Activated naive CD4-positive, alpha-beta T cell treated with anti-CD3 and anti-CD28 coated beads, Interleukin-2, amount 10 ng/mL, durations not matched to agents 7 days and 5 days (primary cell): ENCODE measurements around the gene ARID3A.

Experiments used
- CTCF ChIA-PET: fragments of 350-600 bp; sonication (Branson Sonifier 250); formaldehyde crosslinking; loops from one replicate; lab custom pipeline; 2021; ENCODE audit warnings: antibody characterized with exemption; lab: Charles Lee
- DNase-seq: peaks from one replicate; pipeline ENCODE4 v3.0.0-alpha.2; 2020
- H3K27ac Mint-ChIP-seq: one replicate; pipeline ENCODE4 v1.8.0; 2021; ENCODE audit warnings: mild to moderate bottlenecking, moderate library complexity, mixed read lengths
- H3K27me3 Mint-ChIP-seq: one replicate; pipeline ENCODE4 v1.8.0; 2021; ENCODE audit warnings: mild to moderate bottlenecking, mixed read lengths
- H3K36me3 Mint-ChIP-seq: one replicate; pipeline ENCODE4 v1.8.0; 2021; ENCODE audit warnings: mixed read lengths
- H3K4me1 Mint-ChIP-seq: one replicate; pipeline ENCODE4 v1.8.0; 2021; ENCODE audit warnings: mixed read lengths
- H3K4me3 Mint-ChIP-seq: one replicate; pipeline ENCODE4 v1.8.0; 2021; ENCODE audit warnings: mild to moderate bottlenecking, moderate library complexity, mixed read lengths
- H3K9me3 Mint-ChIP-seq: one replicate; pipeline ENCODE4 v1.8.0; 2021; ENCODE audit warnings: mixed read lengths

ARID3A gene

DNA sequence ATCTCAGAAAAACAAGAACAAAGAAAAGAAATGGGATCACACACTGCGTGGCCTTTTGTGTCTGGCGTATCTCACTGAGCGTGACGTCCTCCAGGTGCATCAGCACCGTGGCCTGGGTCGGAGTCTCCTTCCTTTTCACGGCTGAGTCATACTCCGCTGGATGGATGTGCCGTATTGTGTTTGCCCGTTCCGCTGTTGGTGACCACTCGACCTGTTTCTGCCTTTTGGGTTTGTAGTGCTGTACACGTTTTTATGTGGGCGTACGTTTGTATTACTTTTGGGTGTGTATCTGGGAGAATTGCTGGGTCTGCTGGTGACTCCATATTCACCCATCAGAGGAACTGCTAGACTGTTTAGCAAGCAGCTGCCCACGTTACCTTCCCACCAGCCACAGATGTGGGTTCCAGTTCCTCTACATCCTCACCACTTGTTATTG, 11.4 kb downstream of the ARID3A start:
- peaks cover 3% of the 10 kb centered on the region for H3K9me3 Mint-ChIP-seq
- H3K4me3 Mint-ChIP-seq = no peak overlapping the region
- peaks cover 15% of the 10 kb centered on the region for H3K27me3 Mint-ChIP-seq
- peak; percentile 75 for DNase-seq
- H3K4me1 Mint-ChIP-seq = peaks cover 39% of the 10 kb centered on the region
- CTCF ChIA-PET = no interaction called here
- peaks cover 35% of the 10 kb centered on the region for H3K36me3 Mint-ChIP-seq
- H3K27ac Mint-ChIP-seq = peak overlapping the region; percentile 82

DNA sequence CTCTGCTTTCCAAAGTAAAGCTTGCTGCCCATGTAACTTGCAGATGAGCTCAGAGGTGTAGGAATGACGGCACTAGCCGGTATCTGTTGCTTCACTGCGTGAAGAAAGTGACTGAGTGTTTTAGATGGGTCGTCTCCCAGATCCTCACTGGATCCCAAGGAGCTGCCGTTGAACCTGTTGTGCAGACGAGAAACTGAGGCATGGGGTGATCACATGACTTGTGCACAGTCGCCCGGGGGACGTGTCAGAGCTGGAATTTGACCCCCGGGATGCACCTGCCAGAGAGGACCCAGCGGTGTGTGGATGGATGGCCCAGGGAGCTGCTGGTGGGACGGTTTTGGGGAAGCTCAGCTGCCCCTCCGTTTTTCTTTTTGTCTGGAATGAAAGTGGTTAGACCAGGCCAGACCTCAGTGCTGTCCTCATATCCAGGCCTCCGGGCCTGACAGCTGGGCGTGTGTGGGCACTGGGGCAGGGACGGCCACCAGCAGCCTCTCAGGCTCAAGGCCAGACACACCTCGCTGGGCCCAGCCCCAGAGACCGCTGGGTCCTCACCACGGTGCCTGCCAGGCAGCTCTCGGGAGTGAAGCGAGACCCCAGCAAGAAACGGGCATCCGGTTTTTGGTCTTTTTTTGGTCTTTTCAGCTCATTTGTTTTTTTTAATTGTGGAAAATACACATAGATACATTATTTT, 12.5 kb downstream of the ARID3A start:
- peaks cover 3% of the 10 kb centered on the region for H3K9me3 Mint-ChIP-seq
- H3K27ac Mint-ChIP-seq = no peak overlapping the region
- H3K36me3 Mint-ChIP-seq = peaks cover 39% of the 10 kb centered on the region

DNA sequence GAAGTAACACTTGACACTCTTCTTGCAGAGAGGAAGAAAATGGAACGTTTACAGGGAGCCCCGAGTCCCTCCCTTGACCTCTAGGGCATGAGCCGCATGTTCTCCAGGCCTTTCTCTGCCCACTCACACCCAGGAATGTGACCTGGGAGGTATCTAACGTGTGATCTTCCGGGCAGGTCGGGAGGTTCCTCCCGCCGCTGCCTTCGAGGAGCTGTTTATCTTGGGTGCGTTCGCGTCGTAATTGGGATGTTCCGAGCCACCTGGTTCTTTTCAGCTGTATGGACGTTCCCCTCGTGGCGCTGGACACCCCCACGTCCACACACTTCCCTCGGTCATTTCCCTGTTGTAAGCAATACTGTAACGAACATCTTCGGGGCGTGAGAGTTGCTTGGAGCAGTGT, 13.6 kb downstream of the ARID3A start:
- peaks cover 29% of the 10 kb centered on the region for H3K4me1 Mint-ChIP-seq
- CTCF ChIA-PET = no interaction called here
- no peak overlapping the region for H3K4me3 Mint-ChIP-seq
- H3K27me3 Mint-ChIP-seq = peaks cover 11% of the 10 kb centered on the region
- DNase-seq = no peak
- peaks cover 3% of the 10 kb centered on the region for H3K9me3 Mint-ChIP-seq
- H3K27ac Mint-ChIP-seq = no peak overlapping the region
- H3K36me3 Mint-ChIP-seq = peaks cover 41% of the 10 kb centered on the region

More for the DNA sequence above, 12.5 kb downstream of the ARID3A start:
- CTCF ChIA-PET = interaction anchor here (0.6 kb wide), 1 partner anchor 16 kb away, joined by 3 read pairs; no protein-coding TSS in a partner anchor
- H3K4me3 Mint-ChIP-seq = no peak overlapping the region
- peaks cover 32% of the 10 kb centered on the region for H3K4me1 Mint-ChIP-seq
- no peak for DNase-seq
- H3K27me3 Mint-ChIP-seq = peaks cover 11% of the 10 kb centered on the region

DNA sequence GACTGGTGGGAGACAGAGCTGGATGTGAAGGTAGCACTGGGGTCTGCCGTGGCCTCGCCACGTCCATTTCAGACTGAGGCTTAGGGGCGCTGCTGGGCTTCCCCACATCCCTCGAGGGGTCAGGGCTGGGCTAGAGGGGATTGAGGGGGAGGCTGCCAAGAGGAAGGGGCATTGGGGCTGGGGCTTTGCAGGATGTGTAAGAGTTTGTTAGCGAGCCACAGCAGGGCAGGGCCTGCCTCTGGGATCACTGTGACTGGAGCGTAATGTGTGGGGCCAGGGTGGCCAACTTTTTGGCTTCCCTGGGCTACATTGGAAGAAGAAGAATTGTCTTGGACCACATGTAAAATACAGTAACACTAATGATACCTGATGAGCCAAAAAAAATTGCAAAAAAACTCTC, 14.1 kb downstream of the ARID3A start:
- CTCF ChIA-PET = no interaction called here
- H3K9me3 Mint-ChIP-seq = peaks cover 3% of the 10 kb centered on the region
- H3K27ac Mint-ChIP-seq = no peak overlapping the region
- peak overlapping the region; percentile 69 for H3K4me3 Mint-ChIP-seq
- peaks cover 29% of the 10 kb centered on the region for H3K4me1 Mint-ChIP-seq
- H3K36me3 Mint-ChIP-seq = peaks cover 42% of the 10 kb centered on the region
- H3K27me3 Mint-ChIP-seq = peaks cover 11% of the 10 kb centered on the region
- DNase-seq = no peak

DNA sequence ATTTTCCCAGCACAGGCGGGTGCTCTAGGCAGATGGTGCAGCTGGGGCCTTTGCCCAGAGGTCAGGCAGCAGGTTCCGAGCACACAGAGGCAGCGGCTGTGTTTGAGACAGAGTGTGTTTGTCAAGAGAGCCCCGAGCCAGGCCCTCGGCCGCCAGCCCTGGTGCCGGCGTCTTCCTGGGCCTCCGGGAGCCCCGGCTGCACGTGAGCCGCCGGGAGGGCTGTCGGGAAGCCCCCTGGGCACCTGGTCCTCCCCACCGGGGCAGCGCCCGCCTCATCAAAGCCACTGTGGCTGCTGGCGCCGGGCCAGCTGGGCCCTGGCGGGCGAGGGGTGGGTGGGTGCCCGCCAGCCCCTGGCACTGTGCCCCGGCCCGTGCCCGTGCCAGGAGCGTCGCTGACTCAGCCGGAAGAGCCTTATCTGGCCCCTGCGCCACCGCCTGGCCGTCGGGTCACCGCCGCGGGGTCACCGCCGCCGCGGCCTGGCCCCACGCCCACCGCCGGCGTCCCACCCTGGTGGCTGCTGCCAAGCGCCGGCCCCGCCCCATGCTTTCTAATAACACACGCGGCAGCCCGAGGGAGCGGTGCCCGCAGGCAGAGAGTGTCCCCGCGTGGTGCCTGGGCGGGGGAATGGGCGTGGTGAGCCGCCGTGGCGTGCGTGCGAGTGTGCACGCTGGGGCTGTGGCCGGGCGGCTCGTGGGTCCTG, 14.9 kb downstream of the ARID3A start:
- H3K27me3 Mint-ChIP-seq = peaks cover 11% of the 10 kb centered on the region
- H3K9me3 Mint-ChIP-seq = peaks cover 3% of the 10 kb centered on the region
- H3K4me3 Mint-ChIP-seq = peak overlapping the region; percentile 73
- no peak overlapping the region for H3K27ac Mint-ChIP-seq
- peaks cover 29% of the 10 kb centered on the region for H3K4me1 Mint-ChIP-seq
- DNase-seq = peak; percentile 76
- CTCF ChIA-PET = no interaction called here
- H3K36me3 Mint-ChIP-seq = peaks cover 41% of the 10 kb centered on the region

DNA sequence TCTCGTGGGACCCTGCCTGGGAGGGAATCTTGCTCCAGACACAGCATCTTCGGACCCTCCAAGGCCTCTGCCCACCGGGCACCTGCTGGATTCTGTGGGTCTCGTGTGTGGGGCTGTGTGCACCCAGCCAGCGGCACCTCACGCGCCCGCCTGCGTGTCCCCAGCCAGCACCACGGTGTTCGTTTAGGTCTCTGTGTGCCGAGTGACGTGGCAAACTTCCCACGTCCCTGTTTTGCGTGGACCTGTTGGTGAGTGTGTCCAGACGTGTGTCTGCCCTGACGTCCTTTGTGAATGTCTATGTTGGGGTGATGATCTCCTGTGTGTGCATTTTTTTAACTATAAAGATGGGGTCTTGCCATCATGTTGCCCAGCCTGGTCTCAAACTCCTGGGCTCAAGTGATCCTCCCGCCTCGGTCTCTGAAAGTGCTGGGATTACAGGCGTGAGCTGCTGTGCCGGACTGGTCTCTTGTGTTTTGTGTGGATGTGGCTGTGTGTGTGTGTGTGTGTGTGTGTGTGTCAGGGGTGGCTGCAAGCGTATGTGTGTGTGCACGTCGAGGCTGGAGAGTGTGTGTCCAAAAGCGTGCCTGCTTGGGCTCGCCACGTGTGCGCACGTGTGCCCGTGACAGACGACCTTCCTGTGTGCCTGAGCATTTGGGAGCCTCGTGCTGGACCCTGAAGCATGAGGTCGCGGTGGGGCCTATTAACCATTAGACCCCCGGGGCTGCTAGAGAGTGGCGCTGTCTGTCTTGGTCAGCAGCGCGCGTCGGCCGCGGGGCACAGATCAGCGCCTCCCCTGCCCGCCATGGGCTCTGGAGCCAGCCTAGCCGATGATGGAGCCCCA, 15.7 kb downstream of the ARID3A start:
- no peak for DNase-seq
- CTCF ChIA-PET = interaction anchor here (0.6 kb wide), 1 partner anchor 91 kb away, joined by 3 read pairs; no protein-coding TSS in a partner anchor
- Mint-ChIP-seq H3K9me3 (peaks cover 3% of the 10 kb centered on the region), H3K36me3 (peaks cover 41% of the 10 kb centered on the region), H3K4me1 (peaks cover 29% of the 10 kb centered on the region), H3K27ac (peak overlapping the region; percentile 55), H3K4me3 (peak overlapping the region; percentile 73), H3K27me3 (peaks cover 11% of the 10 kb centered on the region)

DNA sequence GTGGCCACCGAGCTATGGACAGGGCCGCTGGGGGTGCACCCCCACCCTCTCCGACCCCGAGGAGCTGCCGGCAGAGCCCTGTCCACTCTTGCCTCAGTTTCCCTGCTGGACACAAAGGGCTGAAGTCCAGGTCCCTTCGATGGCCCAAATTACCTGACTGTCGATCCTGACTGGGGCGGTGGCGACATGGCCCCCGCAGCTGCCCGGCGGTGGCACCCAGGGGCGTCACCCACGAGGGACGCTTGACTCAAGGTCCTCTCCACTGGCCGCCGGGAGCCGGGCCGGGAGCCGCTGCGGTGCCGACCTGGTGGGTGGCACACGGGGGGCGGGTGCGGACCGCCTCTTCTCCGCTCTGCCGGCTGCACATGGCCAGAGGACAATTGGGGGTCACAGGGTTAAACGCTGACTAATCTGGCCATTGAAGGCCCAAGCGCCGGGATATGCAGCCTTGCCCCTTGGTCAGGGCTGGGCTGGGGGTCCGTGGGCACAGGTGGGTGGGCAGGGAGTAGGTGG, 16.4 kb downstream of the ARID3A start:
- Mint-ChIP-seq H3K4me1 (peaks cover 24% of the 10 kb centered on the region), H3K27ac (no peak overlapping the region), H3K27me3 (peaks cover 11% of the 10 kb centered on the region), H3K9me3 (peaks cover 2% of the 10 kb centered on the region), H3K36me3 (peaks cover 38% of the 10 kb centered on the region), H3K4me3 (no peak overlapping the region)
- DNase-seq = no peak
- CTCF ChIA-PET = interaction anchor here (0.6 to 1.1 kb wide), 2 partner anchors 42 to 92 kb away, joined by 3 to 4 read pairs; partner anchors contain the start of gene WDR18

DNA sequence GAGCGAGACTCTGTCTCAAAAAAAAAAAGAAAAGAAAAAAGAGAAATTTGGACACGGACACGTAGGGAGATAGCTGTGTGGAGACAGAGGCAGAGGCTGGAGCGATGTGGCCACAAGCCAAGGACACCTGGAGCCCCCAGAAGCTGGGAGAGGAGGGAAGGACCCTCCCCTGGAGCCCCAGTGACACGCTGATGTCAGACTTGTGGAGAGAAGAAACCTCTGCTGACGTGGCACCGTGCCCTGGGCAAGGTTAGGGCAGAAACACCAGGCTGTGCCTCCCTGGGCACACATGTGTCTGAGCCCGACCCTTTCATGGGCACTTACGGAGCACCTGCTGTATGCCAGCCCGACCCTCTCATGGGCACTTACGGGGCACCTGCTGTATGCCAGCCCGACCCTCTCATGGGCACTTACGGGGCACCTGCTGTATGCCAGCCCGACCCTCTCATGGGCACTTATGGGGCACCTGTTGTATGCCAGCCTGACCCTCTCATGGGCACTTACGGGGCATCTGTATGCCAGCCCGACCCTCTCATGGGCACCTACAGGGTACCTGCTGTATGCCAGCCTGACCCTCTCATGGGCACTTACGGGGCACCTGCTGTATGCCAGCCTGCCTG, 17.8 kb downstream of the ARID3A start:
- H3K36me3 Mint-ChIP-seq = peaks cover 32% of the 10 kb centered on the region
- no peak overlapping the region for H3K27ac Mint-ChIP-seq
- H3K4me1 Mint-ChIP-seq = peaks cover 16% of the 10 kb centered on the region
- H3K4me3 Mint-ChIP-seq = no peak overlapping the region
- CTCF ChIA-PET = interaction anchor here (1.1 to 1.3 kb wide), 2 partner anchors 38 to 41 kb away, joined by 3 to 4 read pairs; partner anchors contain the start of gene WDR18
- H3K27me3 Mint-ChIP-seq = peaks cover 11% of the 10 kb centered on the region
- no peak for DNase-seq
- H3K9me3 Mint-ChIP-seq = no peaks in the 10 kb centered on the region

DNA sequence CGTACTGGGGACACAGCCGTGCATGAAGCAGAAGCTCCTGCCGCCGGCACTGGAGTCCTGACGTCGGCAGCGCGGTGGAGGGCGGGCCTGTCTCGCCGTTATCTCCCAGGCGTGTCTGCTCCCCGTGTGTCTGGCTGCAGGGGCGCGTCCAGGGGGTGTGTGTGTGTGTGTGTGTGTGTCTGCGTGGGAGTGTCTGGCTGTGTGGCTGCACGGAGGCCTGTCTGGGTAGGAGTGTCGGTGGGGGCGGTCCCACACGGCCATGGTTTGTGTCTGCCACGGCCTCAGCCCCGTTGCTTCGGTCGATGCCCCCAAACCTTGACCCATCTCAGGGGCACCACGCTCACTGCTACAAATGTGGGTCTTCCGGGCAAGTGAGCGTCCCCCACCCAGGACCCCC, 18.3 kb downstream of the ARID3A start:
- Mint-ChIP-seq H3K4me3 (no peak overlapping the region), H3K9me3 (no peaks in the 10 kb centered on the region), H3K27me3 (peaks cover 11% of the 10 kb centered on the region), H3K4me1 (peaks cover 16% of the 10 kb centered on the region), H3K27ac (no peak overlapping the region), H3K36me3 (peaks cover 32% of the 10 kb centered on the region)
- DNase-seq = no peak
- CTCF ChIA-PET = interaction anchor here (1.3 kb wide), 1 partner anchor 38 kb away, joined by 3 read pairs; no protein-coding TSS in a partner anchor

DNA sequence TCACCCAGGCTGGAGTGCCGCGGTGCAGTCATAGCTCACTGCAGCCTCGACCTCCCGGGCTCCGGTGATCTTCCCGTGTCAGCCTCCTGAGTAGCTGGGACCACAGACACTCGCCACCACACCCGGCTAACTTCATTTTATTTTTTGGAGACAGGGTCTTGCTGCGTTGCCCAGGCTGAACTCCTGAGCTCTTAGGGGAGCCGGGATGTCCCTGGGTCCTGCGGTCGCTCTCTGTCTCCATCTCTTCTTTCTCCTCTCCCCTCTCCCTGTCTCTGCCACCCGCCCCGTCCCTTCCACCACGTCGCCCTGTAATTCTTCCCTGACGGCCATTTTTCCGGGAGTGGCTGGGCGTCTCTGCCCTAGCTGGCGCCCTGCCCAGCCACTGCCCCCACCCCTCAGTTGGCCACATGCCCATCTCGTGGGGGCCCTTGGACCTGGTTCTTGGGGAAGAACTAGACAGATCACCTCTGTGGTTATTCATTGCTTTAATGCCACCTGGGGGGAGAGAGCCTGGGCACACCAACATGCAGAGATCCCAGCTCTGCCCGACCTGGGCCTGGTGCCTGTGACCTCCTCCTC, 18.9 kb downstream of the ARID3A start:
- DNase-seq = no peak
- no peak overlapping the region for H3K4me3 Mint-ChIP-seq
- peaks cover 13% of the 10 kb centered on the region for H3K4me1 Mint-ChIP-seq
- no peak overlapping the region for H3K27ac Mint-ChIP-seq
- H3K9me3 Mint-ChIP-seq = no peaks in the 10 kb centered on the region
- CTCF ChIA-PET = interaction anchor here (1.3 kb wide), 1 partner anchor 37 kb away, joined by 3 read pairs; no protein-coding TSS in a partner anchor
- H3K36me3 Mint-ChIP-seq = peaks cover 27% of the 10 kb centered on the region
- peaks cover 6% of the 10 kb centered on the region for H3K27me3 Mint-ChIP-seq

DNA sequence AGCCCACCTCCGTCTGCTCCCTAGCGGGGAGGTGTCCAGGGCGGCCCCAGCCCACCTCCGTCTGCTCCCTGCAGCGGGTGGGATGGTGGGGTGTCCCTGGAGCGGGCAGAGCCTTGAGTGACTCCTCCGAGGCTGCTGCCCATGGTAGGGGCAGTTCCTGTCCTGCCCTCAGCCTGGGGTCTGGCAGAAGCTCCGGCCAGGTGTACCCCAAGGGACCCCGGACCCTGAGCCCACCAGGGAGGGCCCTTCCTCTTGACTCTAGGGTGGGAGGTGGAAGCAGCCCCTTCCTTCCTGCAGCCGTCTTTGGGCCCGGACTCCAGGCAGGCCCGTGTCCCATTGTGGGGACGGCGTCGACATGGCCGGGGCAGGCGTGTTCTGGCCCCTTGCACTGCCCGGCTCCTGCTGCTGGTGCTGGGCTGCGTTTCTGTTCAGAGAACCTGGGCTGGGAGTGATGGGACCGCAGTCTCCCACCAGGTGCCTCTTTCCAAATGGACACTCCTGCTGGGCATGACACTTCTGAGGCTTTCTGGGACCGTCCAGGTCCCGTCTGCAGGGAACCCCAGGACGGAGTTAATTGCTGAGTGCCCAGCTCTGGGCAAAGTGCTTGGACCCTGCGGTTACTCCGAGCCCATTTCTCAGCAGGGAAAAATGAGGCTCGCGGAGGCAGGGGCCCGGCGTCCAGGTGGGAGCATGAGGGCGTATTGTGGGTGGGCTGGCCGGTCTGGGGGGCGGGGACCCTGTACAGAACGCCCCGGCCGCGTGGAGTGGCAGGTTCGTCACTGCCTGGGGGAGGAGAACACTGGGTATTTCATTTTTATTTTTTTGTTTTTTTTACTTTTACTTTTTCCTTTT, 19.8 kb downstream of the ARID3A start:
- Mint-ChIP-seq H3K4me1 (peaks cover 7% of the 10 kb centered on the region), H3K9me3 (no peaks in the 10 kb centered on the region), H3K27ac (no peak overlapping the region), H3K27me3 (no peaks in the 10 kb centered on the region), H3K4me3 (no peak overlapping the region), H3K36me3 (peaks cover 20% of the 10 kb centered on the region)
- no peak for DNase-seq
- CTCF ChIA-PET = no interaction called here

DNA sequence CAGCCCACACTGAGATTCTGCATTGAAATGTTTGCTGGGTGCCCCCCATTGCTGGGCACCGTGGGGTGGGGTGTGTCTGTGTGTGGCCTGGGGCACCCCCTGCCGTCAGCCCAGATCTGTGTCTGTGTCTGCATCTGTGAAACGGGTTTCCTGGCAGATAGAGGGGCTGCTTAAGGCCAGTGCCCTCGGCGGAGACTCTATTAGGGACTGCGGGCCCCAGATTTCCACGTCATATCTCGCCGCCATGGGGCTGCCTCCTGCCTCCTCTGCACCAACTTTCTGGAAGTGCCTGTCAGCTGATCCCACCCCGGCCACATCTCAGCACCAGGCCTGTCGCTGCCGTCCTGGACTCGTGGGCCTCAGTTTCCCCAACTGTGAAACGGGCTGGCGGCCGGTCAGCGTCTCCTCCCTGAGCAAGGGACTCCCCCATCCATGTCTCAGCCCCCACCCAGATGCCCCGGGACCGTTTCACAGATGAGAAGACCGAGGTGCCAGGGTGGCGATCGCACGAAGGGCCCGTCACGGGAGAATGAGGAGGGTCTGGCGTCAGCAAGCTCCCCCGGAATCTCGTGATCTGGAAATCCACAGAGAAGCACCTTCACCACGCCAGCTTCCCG, 21.4 kb downstream of the ARID3A start:
- H3K4me1 Mint-ChIP-seq = no peaks in the 10 kb centered on the region
- H3K36me3 Mint-ChIP-seq = peaks cover 15% of the 10 kb centered on the region
- no peaks in the 10 kb centered on the region for H3K27me3 Mint-ChIP-seq
- CTCF ChIA-PET = no interaction called here
- no peaks in the 10 kb centered on the region for H3K9me3 Mint-ChIP-seq
- no peak overlapping the region for H3K4me3 Mint-ChIP-seq
- no peak overlapping the region for H3K27ac Mint-ChIP-seq
- no peak for DNase-seq
